ENCODE results near the gene MICAL3.

MICAL3 gene

GRCh38 chr22:17753401-17753989 lies 270.9 kb downstream of the MICAL3 start:
- no peak for TF ChIP-seq CTCF (IDR thresholded peaks at IDR 0.05; ENCODE audit: low read depth, low read length)
- peak; percentile 37 for DNase-seq (ENCODE audit: low read depth, low spot score)
- H3K4me3 ChIP-seq (ENCODE audit: low read depth, low read length), result no peak overlapping the region
- in situ Hi-C loops (cut with HindIII; ENCODE audit: low sequenced_read_pairs), result no loop called here

- DNase-seq (ENCODE audit: low read depth, low spot score), result no peak
- no peak for TF ChIP-seq CTCF (IDR thresholded peaks at IDR 0.05; ENCODE audit: low read depth, low read length)
- no peak overlapping the region for H3K4me3 ChIP-seq (ENCODE audit: low read depth, low read length)
- in situ Hi-C loops (cut with HindIII; ENCODE audit: low sequenced_read_pairs), result no loop called here
These were observed 272.8 kb downstream of the MICAL3 start for GRCh38 chr22:17751596-17751995.

- in situ Hi-C loops (cut with HindIII; ENCODE audit: low sequenced_read_pairs), result no loop called here
- no peak for TF ChIP-seq CTCF (IDR thresholded peaks at IDR 0.05; ENCODE audit: low read depth, low read length)
- no peak overlapping the region for H3K4me3 ChIP-seq (ENCODE audit: low read depth, low read length)
- no peak for DNase-seq (ENCODE audit: low read depth, low spot score)
These were observed 274.6 kb downstream of the MICAL3 start for GRCh38 chr22:17749605-17750395.

- DNase-seq (ENCODE audit: low read depth, low spot score), result no peak
- TF ChIP-seq CTCF (IDR thresholded peaks at IDR 0.05; ENCODE audit: low read depth, low read length), result peak; percentile 27
- in situ Hi-C loops (cut with HindIII; ENCODE audit: low sequenced_read_pairs), result no loop called here
- no peak overlapping the region for H3K4me3 ChIP-seq (ENCODE audit: low read depth, low read length)
These were observed 275.6 kb downstream of the MICAL3 start for GRCh38 chr22:17748555-17749353.

GRCh38 chr22:17746916-17747315 lies 277.4 kb downstream of the MICAL3 start:
- H3K4me3 ChIP-seq (ENCODE audit: low read depth, low read length), result no peak overlapping the region
- DNase-seq (ENCODE audit: low read depth, low spot score), result no peak
- TF ChIP-seq CTCF (IDR thresholded peaks at IDR 0.05; ENCODE audit: low read depth, low read length), result no peak
- in situ Hi-C loops (cut with HindIII; ENCODE audit: low sequenced_read_pairs), result no loop called here

- in situ Hi-C loops (cut with HindIII; ENCODE audit: low sequenced_read_pairs), result no loop called here
- TF ChIP-seq CTCF (IDR thresholded peaks at IDR 0.05; ENCODE audit: low read depth, low read length), result no peak
- no peak for DNase-seq (ENCODE audit: low read depth, low spot score)
- no peak overlapping the region for H3K4me3 ChIP-seq (ENCODE audit: low read depth, low read length)
These were observed 279.9 kb downstream of the MICAL3 start for GRCh38 chr22:17744430-17744829.

Measured in astrocyte of the spinal cord (primary cell).